Activated naive CD8-positive, alpha-beta T cell treated with anti-CD3 and anti-CD28 coated beads, Interleukin-2, amount 50 U/mL, for 16 hours (primary cell): ENCODE measurements around the gene FOXC2.

Experiments
- DNase-seq: peaks from one replicate; pipeline ENCODE4 v3.0.0-alpha.2; 2020; ENCODE audit warnings: low read depth, low spot score

FOXC2 gene

DNA sequence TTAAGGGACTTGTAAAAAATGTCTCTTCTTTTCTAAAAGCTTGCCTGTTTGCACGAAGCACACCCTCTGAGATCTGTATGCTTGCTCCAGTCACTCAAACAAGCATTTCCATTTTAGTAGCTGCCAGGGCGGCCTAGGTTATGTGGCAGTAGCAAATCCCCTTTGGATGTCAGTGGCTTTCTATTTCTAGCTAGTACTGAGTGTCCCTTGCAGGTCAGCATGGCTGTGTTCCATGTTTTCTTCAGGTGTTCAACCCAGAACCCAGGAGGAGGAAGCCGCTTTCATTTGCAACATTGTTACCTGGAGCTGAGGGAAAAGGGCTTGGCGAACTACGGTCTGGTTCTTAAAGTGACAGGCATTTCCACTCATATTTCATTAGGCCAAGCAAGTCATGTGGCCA, 48.1 kb downstream of the FOXC2 start:
- DNase-seq: no peak

DNA sequence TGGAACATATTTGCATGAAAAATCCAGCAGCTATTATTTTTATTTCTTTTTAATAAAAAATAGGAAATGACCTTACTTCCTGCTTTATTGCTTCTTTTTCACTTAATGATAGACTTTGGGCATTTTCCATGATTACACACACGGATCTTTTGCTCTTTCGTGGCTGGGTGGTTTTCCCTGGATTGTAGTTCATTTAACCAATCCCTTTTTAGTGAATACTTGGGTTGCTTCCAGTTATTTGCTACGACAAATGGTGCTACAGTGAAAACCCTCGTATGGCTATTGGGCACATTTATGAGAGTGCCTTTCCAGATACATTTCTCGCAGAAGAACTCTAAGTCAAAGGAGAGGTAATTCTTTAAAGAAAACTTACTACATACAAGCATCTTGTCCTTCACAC, 50.3 kb downstream of the FOXC2 start:
- DNase-seq: no peak

DNA sequence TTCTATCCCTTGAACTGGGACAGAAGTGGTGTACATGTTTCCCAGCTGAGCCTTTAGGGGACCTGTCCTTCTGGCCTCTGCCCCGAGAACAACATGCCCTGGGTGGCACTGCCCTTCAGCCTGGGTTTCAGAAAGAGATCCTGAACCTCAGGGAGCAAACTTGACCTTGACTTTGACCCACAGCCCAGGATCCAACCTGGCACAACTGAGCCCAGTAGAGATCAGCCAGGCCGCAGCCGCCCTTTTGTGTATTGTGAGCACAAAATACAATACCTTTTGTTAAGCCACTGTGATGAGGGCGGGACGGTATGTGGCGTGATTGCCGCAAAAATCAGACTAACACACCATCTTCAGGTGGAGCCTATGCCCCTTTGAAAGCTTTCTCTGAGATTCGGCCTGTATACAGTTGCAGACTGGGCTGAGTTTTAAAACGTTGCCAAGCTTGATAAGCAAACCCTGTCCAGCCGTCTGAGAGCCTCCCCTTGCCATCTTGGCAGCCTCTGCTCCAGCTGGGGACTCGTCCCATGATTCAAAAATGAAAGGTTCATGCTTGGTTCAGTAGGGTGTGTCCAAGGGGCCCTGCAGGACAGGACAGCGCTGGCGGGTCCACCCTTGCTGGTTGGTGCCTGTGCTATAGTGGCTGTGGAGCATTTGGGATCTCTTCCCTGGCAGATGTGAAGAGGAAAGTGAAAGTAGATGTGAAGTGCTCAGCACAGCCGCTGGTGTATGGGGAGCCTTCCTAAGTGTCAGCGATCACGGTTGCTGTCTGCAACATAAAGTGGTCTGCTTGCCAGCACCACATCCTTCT, 52.0 kb downstream of the FOXC2 start:
- DNase-seq: no peak
